NAMALWA (cell line): ENCODE results near the gene FUT2.

Experiments
- DNase-seq: peaks from one replicate; pipeline ENCODE4 v3.0.0-alpha.2; 2015; ENCODE audit warnings: low spot score

The FUT2 gene

DNA sequence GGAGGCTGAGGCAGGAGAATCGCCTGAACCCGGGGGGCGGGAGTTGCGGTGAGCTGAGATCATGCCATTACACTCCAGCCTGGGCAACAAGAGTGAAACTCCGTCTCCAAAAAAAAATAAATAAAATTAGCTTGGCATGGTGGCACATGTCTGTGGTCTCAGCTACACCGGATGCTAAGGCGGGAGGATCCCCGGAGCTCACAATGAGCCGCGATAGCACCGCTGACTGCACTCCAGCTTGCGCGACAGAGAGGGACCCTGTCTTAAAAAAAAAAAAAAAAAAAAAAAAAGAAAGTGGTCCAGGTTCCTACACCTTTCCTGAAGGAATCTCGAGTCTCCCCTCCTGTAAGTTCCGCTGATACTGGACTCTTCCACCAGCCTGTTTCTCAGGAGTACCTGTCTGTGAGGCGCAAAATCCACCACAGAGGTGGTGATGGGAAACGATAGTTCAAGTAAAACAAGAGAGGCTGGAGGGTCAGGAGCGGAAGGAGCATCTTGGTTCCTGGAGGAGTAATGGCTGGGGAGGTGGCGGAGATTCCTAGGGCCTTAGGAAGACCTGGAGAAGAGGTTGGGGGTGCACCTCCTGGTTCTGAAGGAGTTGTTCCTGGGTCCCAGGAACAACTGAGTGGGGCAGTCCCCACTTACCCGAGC, 56.2 kb downstream of the FUT2 start:
- DNase-seq: no peak

DNA sequence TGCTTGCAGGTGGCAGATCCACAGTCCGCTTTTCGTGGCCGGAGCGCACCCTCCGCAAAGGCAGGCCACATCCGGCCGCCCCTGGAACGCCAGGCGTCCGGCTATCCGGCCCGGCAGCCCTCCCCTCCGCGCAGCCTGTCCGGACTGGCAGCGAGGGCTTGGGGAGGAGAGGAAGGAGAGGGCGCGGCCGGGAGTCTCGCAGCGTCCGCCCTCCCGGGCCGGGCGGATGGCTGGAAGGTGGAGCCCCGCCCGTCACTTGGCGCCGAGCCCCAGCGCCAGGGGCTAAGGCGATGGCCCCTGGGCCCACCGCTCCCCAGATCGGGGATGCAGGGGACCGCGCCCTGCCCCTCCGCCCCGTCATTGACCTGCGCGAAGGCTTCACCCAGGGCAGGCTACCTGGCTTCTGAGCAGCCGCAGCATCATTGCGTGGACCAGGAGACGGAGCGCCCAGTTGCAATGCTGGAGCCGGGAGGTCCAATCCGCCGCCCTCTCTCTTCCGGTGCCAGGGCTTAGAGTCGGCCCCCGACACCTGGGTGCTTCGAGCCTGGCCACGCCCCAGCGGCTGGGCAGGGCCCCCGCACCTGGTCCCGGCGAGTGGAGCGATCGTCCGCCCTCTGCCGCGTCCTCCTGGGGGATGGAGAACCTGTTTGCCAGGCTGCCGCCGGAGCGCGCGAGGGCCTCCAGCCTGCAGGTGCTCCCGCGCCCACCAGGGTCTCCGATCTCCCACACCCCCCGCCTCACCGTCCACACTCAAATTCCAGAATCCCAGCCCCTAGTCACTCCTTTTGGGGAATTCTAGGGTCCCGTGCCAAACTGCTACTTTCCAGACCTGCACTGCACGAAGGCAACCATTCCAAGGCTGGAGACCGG, 57.0 kb downstream of the FUT2 start, which contains the start of gene FUT1:
TSS of gene FUT1 (minus strand) at position 146 of the 870 bp plus-strand sequence. CDS start 1,360 bp downstream, outside the sequence.
- DNase-seq: peak; percentile 51

DNA sequence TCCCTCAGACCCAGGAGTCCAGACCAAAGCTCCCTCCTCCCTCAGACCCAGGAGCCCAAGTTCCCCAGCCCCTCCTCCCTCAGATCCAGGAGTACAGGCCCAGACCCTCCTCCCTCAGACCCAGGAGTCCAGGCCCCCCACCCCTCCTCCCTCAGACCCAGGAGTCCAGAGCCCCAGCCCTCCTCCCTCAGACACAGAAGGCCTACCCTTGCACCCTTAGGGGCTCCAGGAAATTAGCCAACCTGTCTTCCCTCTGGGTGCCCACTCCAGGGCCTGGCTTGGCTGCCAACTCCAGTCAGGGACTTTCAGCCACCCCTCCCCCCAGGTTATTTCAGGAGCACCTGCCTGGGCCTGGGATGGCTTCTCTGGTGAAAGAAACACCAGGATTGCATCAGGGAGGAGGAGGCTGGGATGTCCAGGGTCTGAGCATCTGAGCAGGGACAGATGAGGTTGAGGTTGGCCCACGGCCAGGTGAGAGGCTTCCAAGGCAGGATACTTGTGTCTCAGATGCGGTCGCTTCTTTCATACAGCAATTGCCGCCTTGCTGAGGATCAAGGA, 59.4 kb downstream of the FUT2 start, which contains the start of gene FGF21:
TSS of gene FGF21 (plus strand) at position 441 of the 558 bp plus-strand sequence. CDS start 713 bp downstream, outside the sequence.
- DNase-seq: no peak
